SK-N-MC (cell line): ENCODE data around the gene PPP2R2C.

Experiments used
- EZH2 ChIP-seq: fragments of 200-600 bp; sonication (generic); IDR thresholded peaks from one replicate; pipeline ENCODE4 v1.6.1; 2017; ENCODE audit warnings: antibody characterized with exemption
- POLR2AphosphoS5 ChIP-seq: IDR thresholded peaks from 2 replicates; pipeline ENCODE4 v1.6.1; 2012; ENCODE audit warnings: mild to moderate bottlenecking, low read depth, low read length, borderline replicate concordance

DNA sequence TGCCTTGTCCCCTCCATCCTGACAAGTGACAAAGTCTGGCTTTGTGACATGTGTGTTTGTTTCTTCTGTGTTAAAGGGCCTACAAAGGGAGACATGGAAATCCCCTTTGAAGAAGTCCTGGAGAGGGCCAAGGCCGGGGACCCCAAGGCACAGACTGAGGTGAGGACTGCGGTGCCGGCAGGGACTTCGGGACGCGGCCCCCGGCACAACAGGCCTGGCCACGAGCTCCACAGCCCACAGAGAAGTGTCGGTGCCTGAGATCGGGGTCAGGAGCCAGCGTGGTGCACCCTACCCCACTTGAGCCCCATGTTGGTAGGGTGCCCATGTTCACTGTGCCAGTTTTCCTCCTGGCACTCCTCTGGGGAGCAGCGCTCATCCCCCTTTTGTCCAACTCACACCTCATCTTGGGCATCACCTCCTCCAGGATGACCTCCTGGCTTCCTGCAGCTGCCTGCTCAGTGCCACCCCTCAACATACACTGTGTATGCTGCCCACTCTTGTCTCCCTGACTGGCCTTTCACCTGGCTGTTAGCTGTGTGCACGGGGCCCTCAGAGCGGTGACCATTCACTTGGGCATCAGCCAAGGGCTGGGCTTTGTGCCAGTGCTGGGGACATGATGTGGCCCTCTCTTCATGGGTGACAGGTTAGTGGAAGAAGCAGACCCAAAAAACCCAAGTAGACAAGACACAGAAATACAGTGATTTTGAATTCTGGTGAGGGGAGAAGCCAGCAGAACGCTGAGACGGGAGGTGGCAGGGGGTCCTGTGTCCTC lies 185.2 kb downstream of the PPP2R2C start:
- no peak for TF ChIP-seq EZH2
- no peak for TF ChIP-seq POLR2AphosphoS5
